ENCODE measurements around the gene DENND5B. TPM values are rescaled to one million over a fixed set of nuclear protein-coding genes. Genes with fewer than 3 reads are reported as not detected.
"Not testable (repeated sequence)": the region's sequence is repeated elsewhere in the genome, so short reads cannot be mapped to it uniquely, and the experiment has no call there.

DENND5B gene
- polyA plus RNA-seq (ENCODE audit: insufficient read length in 3 of 3) = 10 to 100 TPM; 26.9 to 32.1 (median 28.4) TPM

DNA sequence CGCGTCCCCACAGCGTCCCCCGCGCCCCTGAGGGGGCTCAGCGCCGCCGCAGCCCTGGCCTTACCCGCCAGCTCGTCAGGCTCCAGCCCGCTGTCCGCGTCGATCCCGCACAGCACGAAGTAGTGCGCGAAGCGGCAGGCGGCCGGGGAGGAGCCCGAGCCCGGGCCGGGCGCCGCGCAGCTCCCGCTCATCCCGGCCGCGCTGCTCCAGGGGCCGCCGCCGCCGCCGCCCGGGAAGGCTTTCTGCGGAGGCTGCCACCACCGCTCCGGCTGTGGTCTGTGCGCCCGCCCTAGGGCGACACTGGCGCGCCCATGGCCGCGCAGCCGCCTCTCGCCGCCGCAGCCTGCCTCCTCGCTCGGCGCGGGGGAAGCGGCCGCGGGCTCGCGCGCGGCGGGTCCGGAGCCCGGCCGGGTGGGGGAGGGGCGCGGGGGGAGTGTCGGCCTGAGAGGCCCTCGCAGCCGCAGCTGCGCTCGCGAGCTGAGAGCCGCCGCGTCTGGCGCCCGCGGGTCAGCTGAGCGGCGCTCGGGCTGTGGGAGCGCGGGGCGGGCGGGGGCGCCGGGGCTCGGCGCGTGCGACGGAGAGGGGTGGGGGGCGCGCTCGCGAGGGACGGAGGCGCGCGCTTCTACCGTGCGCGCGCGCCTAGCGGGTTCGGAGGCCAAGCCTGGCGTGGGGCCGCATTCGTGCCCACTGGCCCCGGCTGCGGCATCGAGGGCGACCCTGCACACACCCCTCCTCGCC is at the start of gene DENND5B:
TSS of gene DENND5B (minus strand) at position 495 of the 738 bp plus-strand sequence. CDS start at position 191, 304 bp downstream.
- peak in 2 of 3 donors; percentile 68 for DNase-seq (ENCODE audit: low read depth in 3 of 3, low spot score in 2 of 3)

DNA sequence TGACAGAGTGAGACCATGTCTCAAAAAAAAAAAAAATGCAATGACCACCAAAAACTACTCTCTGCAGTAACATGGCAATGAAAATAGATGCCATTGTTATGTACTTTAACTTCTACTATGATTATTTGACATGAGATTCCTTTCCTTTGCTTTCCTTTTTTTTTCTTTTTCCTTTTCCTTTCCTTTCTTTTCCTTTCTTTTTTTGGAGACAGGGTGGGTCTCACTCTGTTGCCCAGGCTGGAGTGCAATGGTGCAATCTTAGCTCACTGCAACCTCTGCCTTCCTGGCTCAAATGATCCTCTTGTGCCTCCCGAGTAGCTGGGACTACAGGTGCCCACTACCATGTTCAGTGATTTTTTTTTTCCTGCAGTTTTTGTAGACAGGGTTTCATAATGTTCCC is 43.7 kb upstream of the DENND5B start:
- no peak for DNase-seq (ENCODE audit: low read depth in 3 of 3, low spot score in 2 of 3)

DNA sequence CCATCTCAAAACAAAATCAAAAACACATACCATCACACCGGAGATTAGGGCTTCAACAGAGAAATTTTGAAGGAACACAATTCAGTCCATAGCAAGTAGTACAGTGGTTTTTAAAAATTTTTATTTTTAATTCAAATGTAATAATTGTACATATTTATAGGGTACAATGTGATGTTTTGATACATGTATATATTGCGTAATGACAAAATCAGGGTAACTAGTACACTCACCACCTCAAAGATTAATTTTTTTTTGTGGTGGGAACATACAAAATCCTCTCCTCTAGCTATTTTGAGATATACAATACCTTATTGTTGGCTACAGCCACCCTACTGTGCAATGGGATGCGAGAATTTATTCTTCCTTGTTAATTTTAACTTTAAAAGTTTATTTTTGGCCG is 42.5 kb upstream of the DENND5B start:
- DNase-seq (ENCODE audit: low read depth in 3 of 3, low spot score in 2 of 3) = no peak

DNA sequence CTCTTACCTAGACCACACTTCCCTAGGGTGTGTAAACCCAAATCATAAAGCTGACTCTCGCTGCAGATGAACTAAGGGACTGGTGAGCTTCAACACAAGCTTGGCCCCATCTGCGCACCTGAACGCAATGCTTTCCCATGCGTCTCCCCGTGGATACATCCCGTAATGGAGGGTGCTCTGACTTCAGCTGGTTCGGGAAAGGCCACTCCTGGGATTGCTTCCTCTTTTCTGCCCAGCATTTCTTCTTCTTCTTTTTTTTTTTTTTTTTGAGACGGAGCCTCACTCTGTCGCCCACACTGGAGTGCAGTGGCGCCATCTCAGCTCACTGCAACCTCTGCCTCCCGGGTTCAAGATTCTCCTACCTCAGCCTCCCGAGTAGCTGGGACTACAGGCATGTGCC is 40.9 kb upstream of the DENND5B start:
- DNase-seq (ENCODE audit: low read depth in 3 of 3, low spot score in 2 of 3) = no peak

DNA sequence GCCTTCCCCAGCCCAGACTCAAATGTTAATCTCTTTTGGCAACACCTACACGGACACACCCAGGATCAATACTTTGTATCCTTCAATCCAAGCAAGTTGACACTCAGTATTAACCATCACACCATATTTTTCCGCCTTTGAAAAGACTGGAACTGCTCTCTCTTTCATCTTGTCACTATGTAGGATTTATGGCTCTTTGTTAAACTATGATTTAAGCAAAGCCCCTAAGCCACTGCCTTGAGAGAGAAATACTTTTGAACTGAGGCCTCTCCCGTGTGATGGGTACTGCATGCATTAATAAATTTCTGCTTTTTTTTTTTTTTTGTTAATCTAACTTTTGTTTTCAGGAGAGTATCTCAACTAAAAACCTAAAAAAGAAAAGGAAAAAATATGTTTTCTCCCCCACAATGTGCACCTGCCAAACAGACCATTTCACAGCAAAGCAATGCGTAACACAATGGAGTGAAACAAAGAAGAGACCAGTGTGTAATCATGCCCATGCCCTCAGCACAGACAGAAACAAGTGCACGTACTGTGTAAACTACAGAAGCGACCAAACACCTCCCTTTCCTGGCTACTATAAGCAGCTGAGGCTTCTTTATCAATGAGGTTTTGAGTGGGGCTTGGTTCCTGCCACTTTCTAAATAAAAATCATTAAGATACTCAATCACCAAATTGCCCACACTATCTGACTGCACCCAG is 40.2 kb upstream of the DENND5B start:
- no peak for DNase-seq (ENCODE audit: low read depth in 3 of 3, low spot score in 2 of 3)

DNA sequence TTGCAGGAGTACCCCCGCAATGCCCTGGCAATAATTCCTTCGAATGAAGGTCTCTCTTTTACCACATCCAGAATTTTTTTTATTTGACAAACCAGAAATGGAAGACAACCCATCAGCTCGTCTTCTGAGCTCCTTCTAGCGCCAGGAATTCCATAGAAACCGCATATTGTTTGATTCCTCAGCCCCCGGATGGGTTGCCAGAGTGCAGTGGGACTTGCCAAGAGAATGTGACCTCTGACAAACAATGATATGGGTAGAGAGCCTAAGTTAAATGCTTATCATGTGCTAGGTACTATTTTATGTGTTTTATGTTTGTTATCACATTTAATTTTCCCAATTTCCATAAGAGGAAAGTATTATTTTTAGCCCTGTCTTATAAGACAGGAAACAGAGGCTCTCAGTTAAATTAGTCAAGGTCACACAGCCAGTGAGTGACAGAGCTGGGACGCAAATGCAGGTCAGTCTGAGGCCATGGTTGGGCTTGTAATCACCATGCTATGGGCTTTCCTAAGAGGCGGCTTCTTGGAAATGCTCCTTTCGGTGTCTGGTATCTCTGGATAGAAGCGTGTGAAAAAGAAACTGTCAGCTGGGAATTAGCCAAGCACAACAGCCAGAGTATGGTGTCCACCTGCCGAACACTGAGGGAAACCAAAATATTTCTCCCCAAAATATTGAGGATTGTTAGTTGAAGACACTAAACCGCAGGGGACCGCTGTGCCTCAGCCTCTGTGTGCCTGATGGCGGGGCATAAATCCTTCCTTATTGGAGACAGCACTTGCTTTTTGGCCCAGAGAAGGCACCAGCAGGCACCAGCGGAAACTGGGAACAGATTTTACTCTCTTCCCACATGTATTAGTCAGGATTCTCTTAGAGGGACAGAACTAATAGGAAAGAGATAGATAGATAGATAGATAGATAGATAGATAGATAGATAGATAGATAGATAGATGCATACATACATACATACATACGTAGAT is 39.1 kb upstream of the DENND5B start:
- DNase-seq (ENCODE audit: low read depth in 3 of 3, low spot score in 2 of 3) = peak in 1 of 3 donors; percentile 67

DNA sequence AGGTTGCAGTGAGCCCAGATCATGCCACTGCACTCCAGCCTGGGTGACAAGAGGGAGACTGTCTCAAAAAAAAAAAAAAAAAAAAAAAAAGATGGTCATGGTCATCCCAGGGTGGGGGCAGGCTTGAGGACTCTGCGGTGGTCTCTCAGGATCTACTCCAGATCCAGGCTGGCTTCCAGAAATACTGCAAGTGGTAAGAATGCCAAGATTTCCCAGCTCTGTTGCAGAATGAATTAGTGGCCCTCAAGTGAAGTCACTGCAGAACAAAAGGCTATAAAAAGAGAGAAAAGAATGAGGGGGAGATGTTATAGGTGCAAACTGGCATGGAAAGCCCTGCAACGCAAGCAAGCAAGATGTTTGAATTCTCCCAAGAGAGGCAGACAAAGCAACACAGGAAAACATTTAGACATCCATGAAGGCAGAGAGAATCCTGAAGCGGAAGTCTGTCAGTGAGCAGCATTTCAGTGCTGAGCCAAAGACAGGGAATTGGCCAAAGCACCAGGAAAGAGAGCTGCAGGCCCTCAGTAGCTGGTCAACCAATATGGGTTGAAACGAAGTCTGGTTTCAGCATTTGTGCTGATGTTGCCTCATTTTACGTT is 36.6 kb upstream of the DENND5B start:
- DNase-seq (ENCODE audit: low read depth in 3 of 3, low spot score in 2 of 3) = no peak

DNA sequence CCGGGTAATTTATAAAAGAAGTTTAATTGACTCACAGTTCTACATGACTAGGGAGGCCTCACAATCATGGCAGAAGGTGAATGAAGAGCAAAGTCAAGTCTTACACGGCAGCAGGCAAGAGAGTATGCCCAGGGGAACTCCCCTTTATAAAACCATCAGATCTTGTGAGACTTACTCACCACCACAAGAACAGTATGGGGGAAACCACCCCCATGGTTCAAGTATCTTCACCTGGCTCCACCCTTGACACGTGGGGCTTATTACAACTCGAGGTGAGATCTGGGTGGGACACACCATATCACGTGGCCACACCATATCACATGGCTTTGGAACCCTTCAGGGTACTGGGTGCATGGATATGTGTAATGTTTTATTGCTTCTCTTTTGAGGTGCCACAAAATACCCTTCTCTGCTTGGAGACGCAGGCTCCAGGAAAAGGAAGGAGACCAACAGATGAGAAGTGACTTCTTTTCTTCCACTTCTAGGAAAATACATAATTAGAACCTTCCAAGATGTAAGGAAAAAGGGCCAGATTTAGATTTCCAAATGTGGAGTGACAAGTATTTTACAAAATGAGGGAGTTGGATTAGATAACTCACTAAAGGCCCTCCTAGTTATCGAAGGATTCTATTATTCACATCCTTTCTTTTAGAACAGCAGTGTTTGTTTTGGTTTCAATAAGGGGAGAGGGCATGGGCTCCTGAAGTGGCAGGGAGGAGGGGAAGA is 35.5 kb upstream of the DENND5B start:
- no peak for DNase-seq (ENCODE audit: low read depth in 3 of 3, low spot score in 2 of 3)

DNA sequence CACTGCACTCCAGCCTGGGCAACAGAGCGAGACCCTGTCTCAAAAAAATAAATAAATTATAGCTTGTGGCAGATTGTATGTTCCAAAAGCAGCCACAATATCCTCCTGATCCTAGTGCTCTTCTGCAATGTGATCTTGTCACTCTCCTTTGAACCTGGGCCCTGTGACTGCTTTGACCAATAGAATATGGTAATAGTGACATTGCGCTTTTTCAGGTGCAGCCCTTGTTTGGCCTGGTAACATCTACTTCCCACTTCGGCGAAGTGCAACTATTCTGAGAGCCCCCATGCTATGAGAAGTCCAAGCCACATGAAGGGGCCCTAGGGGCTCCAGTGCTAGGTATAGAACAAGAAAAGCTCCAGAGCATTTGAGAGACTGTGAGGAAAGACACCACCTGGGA is 31.1 kb upstream of the DENND5B start:
- DNase-seq (ENCODE audit: low read depth in 3 of 3, low spot score in 2 of 3) = no peak

DNA sequence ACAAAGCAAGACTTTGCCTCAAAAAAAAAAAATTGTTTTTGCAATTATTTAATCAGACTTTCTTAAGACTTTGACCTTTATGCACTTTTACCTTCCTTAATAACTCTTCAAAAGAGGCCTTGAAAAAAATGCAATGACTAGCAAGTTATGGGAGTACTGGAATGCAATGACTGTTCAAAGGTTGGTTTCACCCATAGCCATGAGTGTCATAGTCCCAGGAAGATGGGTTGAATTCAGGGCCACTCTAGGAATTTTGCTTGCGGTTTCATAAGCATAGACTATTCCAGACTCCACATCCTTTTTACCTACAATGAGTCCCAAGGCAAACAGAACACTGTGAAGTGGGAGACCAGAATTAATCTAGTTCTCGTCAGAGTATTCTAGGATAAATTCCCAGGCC is 29.4 kb upstream of the DENND5B start:
- DNase-seq (ENCODE audit: low read depth in 3 of 3, low spot score in 2 of 3) = no peak

DNA sequence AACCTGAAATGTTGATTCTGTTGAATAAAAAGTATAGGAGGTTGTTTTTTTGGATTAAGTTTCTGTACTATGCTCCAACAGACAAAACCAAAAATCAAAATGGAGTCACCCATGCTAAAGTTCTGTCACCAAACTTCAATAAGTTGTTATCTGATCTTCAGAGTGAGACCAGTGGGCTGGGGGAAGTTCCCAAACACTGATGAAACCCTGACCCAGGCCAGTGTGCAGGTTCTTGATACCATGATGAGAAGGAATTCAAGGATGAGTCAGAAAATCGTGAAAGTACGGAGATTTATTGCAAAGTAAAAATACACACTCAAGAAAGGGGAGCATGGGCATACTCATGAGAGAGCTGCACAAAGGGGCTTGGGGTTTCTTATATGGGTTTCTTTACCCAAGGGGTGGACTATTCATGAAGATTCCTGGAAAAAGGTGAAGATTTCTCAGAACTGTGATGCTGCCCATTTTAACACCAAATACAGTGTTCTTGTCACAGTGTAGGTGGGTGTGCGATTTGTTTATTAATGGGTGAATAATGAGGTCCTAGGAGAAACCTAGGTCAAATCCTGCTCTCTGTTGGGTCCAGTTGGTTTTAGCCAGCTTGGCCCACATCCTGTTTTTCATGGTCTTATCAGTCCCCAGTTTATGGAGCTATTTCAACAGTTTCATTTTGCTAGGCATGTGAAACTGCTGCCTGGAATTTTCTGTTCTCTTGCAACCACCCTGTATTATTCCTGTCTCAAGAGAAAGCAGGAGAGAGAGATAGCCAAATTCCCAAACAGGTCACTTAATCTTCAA is 27.5 kb upstream of the DENND5B start:
- no peak for DNase-seq (ENCODE audit: low read depth in 3 of 3, low spot score in 2 of 3)

DNA sequence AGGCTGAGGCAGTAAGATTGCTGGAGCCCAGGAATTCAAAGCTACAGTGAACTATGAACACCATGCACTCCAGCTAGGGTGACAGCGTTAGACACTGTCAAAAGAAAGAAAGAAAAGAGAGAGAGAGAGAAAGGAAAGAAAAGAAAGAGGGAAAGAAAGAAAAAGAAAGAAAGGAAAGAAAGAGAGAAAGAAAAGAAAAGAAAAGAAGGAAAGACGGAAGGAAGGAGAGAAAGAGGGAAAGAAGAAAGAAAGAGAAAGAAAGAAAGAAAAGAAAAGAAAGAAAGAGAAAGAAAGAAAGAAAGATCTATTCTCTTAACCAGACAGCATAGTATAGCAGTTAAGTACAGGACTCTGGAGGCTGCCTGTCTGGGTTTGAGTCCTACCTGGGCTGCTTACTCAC is 21.9 kb upstream of the DENND5B start:
- DNase-seq (ENCODE audit: low read depth in 3 of 3, low spot score in 2 of 3) = no peak

DNA sequence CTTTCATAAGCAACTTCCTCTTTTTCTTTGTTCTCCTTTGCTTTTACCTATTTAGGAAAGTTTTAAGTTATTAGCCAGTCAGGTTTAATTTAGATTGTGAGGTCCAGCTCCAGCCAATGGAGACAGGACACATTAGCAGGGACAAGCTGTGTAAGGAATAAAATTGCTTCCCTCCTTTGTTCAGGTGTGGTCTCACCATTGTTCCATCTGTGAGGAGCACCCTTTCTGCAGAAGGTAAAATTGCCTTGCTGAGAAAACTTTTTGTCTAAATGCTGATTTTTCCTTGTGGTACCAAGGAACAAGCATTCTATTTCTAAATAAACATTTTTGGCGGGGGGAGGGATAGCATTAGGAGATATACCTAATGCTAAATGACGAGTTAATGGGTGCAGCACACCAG is 17.4 kb upstream of the DENND5B start:
- DNase-seq (ENCODE audit: low read depth in 3 of 3, low spot score in 2 of 3) = not testable (repeated sequence)

DNA sequence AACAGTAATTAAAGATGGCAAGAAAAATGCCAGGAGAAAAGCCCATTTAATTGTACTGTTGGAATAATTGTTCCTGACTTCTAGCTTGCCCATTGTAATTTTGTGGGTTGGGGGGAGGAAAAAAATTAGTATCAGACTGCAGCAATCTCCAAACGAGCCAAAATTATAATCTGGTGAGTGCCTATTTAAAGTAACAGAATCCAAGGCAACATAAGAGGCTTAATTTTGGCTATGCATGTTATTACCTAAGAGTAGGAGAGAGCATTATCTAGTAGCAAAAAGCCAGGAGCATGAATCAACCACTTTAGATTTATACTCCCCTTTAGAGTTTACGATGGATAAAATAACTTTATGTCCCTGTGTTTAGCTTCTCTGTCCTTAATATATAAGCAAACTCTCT is 14.6 kb upstream of the DENND5B start:
- no peak for DNase-seq (ENCODE audit: low read depth in 3 of 3, low spot score in 2 of 3)

DNA sequence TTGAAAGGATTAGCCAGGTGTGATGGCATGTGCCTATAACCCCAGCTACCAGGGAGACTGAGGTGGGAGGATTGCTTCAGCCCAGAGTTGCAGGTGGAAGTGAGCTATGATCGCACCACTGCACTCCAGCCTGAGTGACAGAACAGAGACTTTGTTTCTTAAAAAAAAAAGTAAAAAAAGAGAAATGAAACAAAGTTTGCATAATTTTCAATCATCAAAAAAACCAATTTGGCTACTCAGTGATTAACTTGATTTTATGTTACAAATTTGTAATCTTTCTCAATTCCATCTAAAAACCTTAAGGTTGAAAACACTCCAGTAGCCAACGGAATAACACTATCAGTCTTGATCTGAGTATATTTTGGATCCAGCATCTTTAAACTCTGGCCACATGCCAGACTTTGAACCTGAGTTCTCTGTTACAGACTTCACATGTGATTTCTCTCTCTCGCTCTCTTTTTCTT is 12.6 kb upstream of the DENND5B start:
- DNase-seq (ENCODE audit: low read depth in 3 of 3, low spot score in 2 of 3) = no peak

DNA sequence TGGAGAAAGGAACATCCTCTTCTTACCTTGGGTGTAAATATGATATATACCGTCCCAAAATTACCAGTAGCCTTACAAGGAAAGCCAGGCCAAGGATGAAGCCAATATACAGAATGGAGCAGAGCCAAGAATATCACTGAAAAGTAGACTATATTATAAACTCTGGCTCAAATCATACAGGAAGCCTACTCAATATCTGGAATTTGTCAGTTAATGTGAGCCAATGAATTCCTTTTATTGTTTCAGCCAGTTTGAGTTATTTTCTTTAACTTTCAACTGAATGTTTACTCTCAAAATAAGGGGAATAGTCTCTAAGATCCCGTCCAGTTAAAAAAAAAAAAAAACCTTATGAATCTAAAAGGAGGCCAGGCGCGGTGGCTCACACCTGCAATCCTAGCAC is 9.8 kb upstream of the DENND5B start:
- DNase-seq (ENCODE audit: low read depth in 3 of 3, low spot score in 2 of 3) = no peak

DNA sequence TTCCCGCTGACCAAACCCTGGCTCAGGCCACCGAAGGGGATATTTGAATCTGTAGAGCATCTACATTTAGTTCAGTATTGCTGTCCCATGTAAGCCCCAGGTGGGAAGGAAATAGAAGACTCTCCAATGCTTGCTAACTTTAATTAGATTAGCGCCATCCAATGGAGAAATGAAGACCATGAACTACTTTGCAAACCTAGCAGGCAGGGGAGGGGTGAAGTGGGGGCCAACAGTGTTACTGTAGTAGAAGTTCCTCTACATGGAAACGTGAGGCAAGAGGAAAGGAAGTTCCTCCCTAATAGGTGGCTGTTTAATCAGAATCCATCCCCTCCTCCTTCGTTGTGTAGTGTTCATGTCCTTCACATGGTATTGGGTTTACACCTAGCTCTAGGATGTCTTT is 9.3 kb upstream of the DENND5B start:
- DNase-seq (ENCODE audit: low read depth in 3 of 3, low spot score in 2 of 3) = no peak

DNA sequence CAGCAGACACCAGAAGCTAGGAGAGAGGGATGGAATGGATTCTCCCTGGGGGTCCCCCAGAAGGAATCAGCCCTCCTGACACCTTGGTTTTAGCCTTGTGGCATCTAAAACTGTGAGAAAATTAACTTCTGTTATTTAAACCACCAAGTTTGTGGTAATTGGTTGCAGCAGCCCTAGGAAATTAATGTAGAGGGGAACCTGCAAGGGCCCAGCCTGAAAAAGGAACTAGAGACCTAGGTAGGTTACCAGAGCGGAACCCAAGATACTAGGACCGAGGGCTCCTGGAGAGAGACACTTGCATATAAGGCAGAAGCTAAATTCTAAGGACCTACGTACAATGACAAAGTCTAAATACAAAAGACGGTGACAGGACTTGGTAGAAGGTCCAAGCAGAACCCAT is 8.1 kb upstream of the DENND5B start:
- DNase-seq (ENCODE audit: low read depth in 3 of 3, low spot score in 2 of 3) = no peak

DNA sequence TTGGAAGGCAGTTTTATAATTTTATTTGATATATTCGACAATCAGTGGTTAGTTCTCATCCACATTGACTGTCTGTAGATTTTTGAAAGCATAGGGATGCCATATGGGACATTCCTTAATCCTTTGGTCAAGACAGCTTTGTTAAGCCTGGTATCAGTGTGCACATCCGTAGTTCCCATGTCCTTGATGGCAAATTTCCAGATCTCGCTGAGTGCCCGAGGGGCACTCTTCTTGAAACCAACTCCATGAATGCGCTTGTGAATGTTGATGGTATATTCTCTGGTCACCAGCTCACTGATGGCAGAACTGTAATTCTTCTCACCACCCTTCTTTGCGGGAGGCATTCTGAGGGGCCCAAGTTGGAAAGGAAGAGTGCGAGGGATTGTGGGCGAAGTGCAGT is 6.1 kb upstream of the DENND5B start:
- DNase-seq (ENCODE audit: low read depth in 3 of 3, low spot score in 2 of 3) = no peak

Data from right renal cortex interstitium (tissue), 3 donors.